WERI-Rb-1 (cell line): ENCODE data around the gene OPN3.
"Not testable (repeated sequence)": the region's sequence is repeated elsewhere in the genome, so short reads cannot be mapped to it uniquely, and the experiment has no call there.

Experiments used
- DNase-seq: peaks from one replicate; pipeline ENCODE4 v3.0.0-alpha.2; 2020
- H3K27ac ChIP-seq: fragments of 250-450 bp; sonication (Bioruptor Pico); 2 replicates; pipeline ENCODE4 v1.5.1; 2020; ENCODE audit warnings: mild to moderate bottlenecking, moderate library complexity
- H3K27me3 ChIP-seq: fragments of 250-450 bp; sonication (Bioruptor Pico); 2 replicates; pipeline ENCODE4 v1.5.1; 2021; ENCODE audit warnings: mild to moderate bottlenecking, low read depth, moderate library complexity; ENCODE audit not compliant: insufficient read depth, severe bottlenecking
- H3K36me3 ChIP-seq: fragments of 250-450 bp; sonication (Bioruptor Pico); 2 replicates; pipeline ENCODE4 v1.5.1; 2020; ENCODE audit warnings: mild to moderate bottlenecking, moderate library complexity
- H3K4me3 ChIP-seq: 2 replicates; pipeline ENCODE4 v1.5.1; 2011; ENCODE audit warnings: low read depth, mild to moderate bottlenecking, control low read depth, low read length
- H3K9me3 ChIP-seq: fragments of 250-450 bp; sonication (Bioruptor Pico); 2 replicates; pipeline ENCODE4 v1.5.1; 2021; ENCODE audit warnings: mild to moderate bottlenecking, moderate library complexity; ENCODE audit not compliant: severe bottlenecking
- CTCF ChIP-seq: IDR thresholded peaks from 2 replicates; pipeline ENCODE4 v1.5.1; 2011; ENCODE audit warnings: low read depth, mild to moderate bottlenecking, control low read depth, inconsistent platforms, low read length

OPN3 gene

GRCh38 chr1:241666419-241666818, 26.2 kb upstream of the OPN3 start:
- H3K9me3 ChIP-seq = no peaks in the 10 kb centered on the region
- no peak for TF ChIP-seq CTCF
- H3K4me3 ChIP-seq = no peak overlapping the region
- H3K27ac ChIP-seq = no peak overlapping the region
- H3K27me3 ChIP-seq = peaks cover 46% of the 10 kb centered on the region
- no peak for DNase-seq
- H3K36me3 ChIP-seq = no peaks in the 10 kb centered on the region

DNA sequence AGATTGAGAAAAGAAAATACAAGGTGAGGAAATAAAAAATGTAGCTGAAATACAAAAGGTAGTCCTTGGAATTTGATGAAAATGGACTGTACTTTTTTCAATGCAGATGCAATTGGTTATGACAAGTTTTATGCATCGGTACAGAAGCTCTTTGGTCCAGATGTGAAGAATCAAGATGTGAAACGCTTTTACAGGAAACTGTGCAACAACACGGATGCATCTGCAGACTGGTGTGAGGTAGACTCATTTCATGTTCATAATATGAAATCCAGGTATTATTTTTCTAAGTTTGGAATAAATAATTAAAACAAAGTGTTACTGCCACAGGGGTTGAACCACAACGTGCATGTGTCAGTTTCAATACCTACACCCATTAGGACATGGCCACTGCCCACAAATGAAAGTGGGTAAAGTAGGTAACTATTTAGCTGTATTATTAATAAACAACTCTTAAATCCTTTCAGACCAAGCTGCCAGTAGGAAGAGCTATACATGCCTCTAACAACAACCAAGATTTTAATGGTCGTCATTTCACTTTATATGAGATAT, 20.3 kb upstream of the OPN3 start:
- peaks cover 4% of the 10 kb centered on the region for H3K9me3 ChIP-seq
- no peaks in the 10 kb centered on the region for H3K36me3 ChIP-seq
- no peak overlapping the region for H3K27ac ChIP-seq
- DNase-seq = no peak
- H3K27me3 ChIP-seq = peaks cover 10% of the 10 kb centered on the region
- no peak for TF ChIP-seq CTCF
- no peak overlapping the region for H3K4me3 ChIP-seq

- H3K27ac ChIP-seq, H3K9me3 ChIP-seq, DNase-seq, H3K36me3 ChIP-seq, H3K4me3 ChIP-seq: not testable (repeated sequence)
- H3K27me3 ChIP-seq = peaks cover 17% of the 10 kb centered on the region
Observed at GRCh38 chr1:241659016-241659415, 18.8 kb upstream of the OPN3 start.

- no peak for DNase-seq
- H3K4me3 ChIP-seq = no peak overlapping the region
- peaks cover 21% of the 10 kb centered on the region for H3K27me3 ChIP-seq
- H3K27ac ChIP-seq = no peak overlapping the region
- TF ChIP-seq CTCF = no peak
- peaks cover 4% of the 10 kb centered on the region for H3K9me3 ChIP-seq
- H3K36me3 ChIP-seq = no peaks in the 10 kb centered on the region
Observed at GRCh38 chr1:241658081-241658793, 18.1 kb upstream of the OPN3 start.

- DNase-seq = no peak
- no peak overlapping the region for H3K27ac ChIP-seq
- peaks cover 36% of the 10 kb centered on the region for H3K27me3 ChIP-seq
- no peak overlapping the region for H3K4me3 ChIP-seq
- peaks cover 4% of the 10 kb centered on the region for H3K9me3 ChIP-seq
- H3K36me3 ChIP-seq = no peaks in the 10 kb centered on the region
- no peak for TF ChIP-seq CTCF
Observed at GRCh38 chr1:241654641-241655040, 14.5 kb upstream of the OPN3 start.

- TF ChIP-seq CTCF = no peak
- Histone ChIP-seq H3K36me3 (no peaks in the 10 kb centered on the region), H3K27ac (no peak overlapping the region), H3K9me3 (peaks cover under 1% of the 10 kb centered on the region), H3K27me3 (peaks cover 34% of the 10 kb centered on the region), H3K4me3 (no peak overlapping the region)
- no peak for DNase-seq
Observed at GRCh38 chr1:241654019-241654418, 13.8 kb upstream of the OPN3 start.
